WTC11 (cell line): ENCODE results near the gene TDRD3. TPM values are rescaled to one million over a fixed set of nuclear protein-coding genes. Genes with fewer than 3 reads are reported as not detected.

Source experiments
- ATAC-seq: fragments of 200-7000 bp; cut with Tn5 transposase; 2 replicates; pipeline ENCODE4 v1.10.0; 2021; ENCODE audit warnings: mild to moderate bottlenecking, moderate library complexity
- CTCF ChIA-PET: fragments of 300-600 bp; sonication (Branson Sonifier 250); formaldehyde crosslinking; loops from one replicate; lab custom pipeline; 2021; ENCODE audit warnings: antibody characterized with exemption; lab: Charles Lee
- POLR2A ChIA-PET: fragments of 350-600 bp; sonication (Branson Sonifier 250); formaldehyde crosslinking; loops from one replicate; lab custom pipeline; 2021; ENCODE audit warnings: antibody characterized with exemption; lab: Charles Lee
- DNase-seq: peaks from one replicate; pipeline ENCODE4 v3.0.0; 2021; ENCODE audit warnings: low spot score
- H3K27ac Mint-ChIP-seq: 2 replicates; pipeline ENCODE4 v1.8.0; 2021; ENCODE audit warnings: mixed read lengths
- H3K27me3 Mint-ChIP-seq: 2 replicates; pipeline ENCODE4 v1.8.0; 2021; ENCODE audit warnings: low read depth, mild to moderate bottlenecking, moderate library complexity, mixed read lengths
- H3K36me3 Mint-ChIP-seq: 2 replicates; pipeline ENCODE4 v1.8.0; 2021; ENCODE audit warnings: mixed read lengths
- H3K4me1 Mint-ChIP-seq: 2 replicates; pipeline ENCODE4 v1.8.0; 2022; ENCODE audit warnings: mixed read lengths
- H3K4me3 Mint-ChIP-seq: 2 replicates; pipeline ENCODE4 v1.8.0; 2021; ENCODE audit warnings: mild to moderate bottlenecking, moderate library complexity, mixed read lengths
- H3K9me3 Mint-ChIP-seq: 2 replicates; pipeline ENCODE4 v1.8.0; 2021; ENCODE audit warnings: mixed read lengths
- AR ChIP-seq: fragments of 250-450 bp; sonication (Bioruptor Pico); IDR thresholded peaks from 2 replicates; pipeline ENCODE4 v1.9.0; 2021; ENCODE audit warnings: mild to moderate bottlenecking
- ATF1 ChIP-seq: sonication (generic); formaldehyde crosslinking; IDR thresholded peaks from 2 replicates; pipeline ENCODE4 v1.8.1; 2023; ENCODE audit warnings: mild to moderate bottlenecking, moderate library complexity, missing genetic modification reagents
- ERG ChIP-seq: fragments of 250-450 bp; sonication (Bioruptor Pico); IDR thresholded peaks from 2 replicates; pipeline ENCODE4 v1.8.0; 2021; ENCODE audit warnings: mild to moderate bottlenecking
- MLX ChIP-seq: sonication (generic); formaldehyde crosslinking; IDR thresholded peaks from 2 replicates; pipeline ENCODE4 v1.8.1; 2023; ENCODE audit warnings: mild to moderate bottlenecking, missing genetic modification reagents, moderate library complexity
- NFATC4 ChIP-seq: fragments of 250-450 bp; sonication (Bioruptor Pico); IDR thresholded peaks from 2 replicates; pipeline ENCODE4 v1.9.0; 2021; ENCODE audit warnings: mild to moderate bottlenecking
- PRRX2 ChIP-seq: fragments of 250-450 bp; sonication (Bioruptor Pico); IDR thresholded peaks from 2 replicates; pipeline ENCODE4 v1.8.0; 2021; ENCODE audit warnings: mild to moderate bottlenecking
- RELA ChIP-seq: sonication (generic); formaldehyde crosslinking; IDR thresholded peaks from 2 replicates; pipeline ENCODE4 v1.8.1; 2022; ENCODE audit warnings: missing genetic modification reagents, mild to moderate bottlenecking, borderline replicate concordance
- SMAD3 ChIP-seq: sonication (generic); formaldehyde crosslinking; IDR thresholded peaks from 2 replicates; pipeline ENCODE4 v1.8.0; 2022; ENCODE audit warnings: missing genetic modification reagents, mild to moderate bottlenecking, borderline replicate concordance
- SMAD4 ChIP-seq: sonication (generic); formaldehyde crosslinking; IDR thresholded peaks from 2 replicates; pipeline ENCODE4 v1.8.0; 2022; ENCODE audit warnings: mild to moderate bottlenecking, missing genetic modification reagents
- TEAD1 ChIP-seq: sonication (generic); formaldehyde crosslinking; IDR thresholded peaks from 2 replicates; pipeline ENCODE4 v1.8.0; 2022; ENCODE audit warnings: mild to moderate bottlenecking, missing genetic modification reagents
- TP53 ChIP-seq: sonication (generic); formaldehyde crosslinking; IDR thresholded peaks from 2 replicates; pipeline ENCODE4 v1.8.1; 2023; ENCODE audit warnings: mild to moderate bottlenecking, missing genetic modification reagents
- ZNF121 ChIP-seq: sonication (generic); formaldehyde crosslinking; IDR thresholded peaks from 2 replicates; pipeline ENCODE4 v1.8.0; 2023; ENCODE audit warnings: missing genetic modification reagents
- ZNF138 ChIP-seq: sonication (generic); formaldehyde crosslinking; conservative IDR thresholded peaks from 2 replicates; pipeline ENCODE4 v1.8.1; 2022; ENCODE audit warnings: mild to moderate bottlenecking, moderate library complexity, missing genetic modification reagents
- ZNF281 ChIP-seq: sonication (generic); formaldehyde crosslinking; IDR thresholded peaks from 2 replicates; pipeline ENCODE4 v1.8.0; 2023; ENCODE audit warnings: mild to moderate bottlenecking, missing genetic modification reagents
- total RNA-seq: library from RNA; stranded (reverse); gene quantifications from 3 replicates; pipeline ENCODE4 v1.2.3, GENCODE V29; 2021
- TF ChIP-seq, protein P1 (sequence below): sonication (generic); formaldehyde crosslinking; IDR thresholded peaks from 2 replicates; pipeline ENCODE4 v1.8.0; 2022; ENCODE audit warnings: missing genetic modification reagents
- TF ChIP-seq, protein P2 (sequence below): fragments of 250-450 bp; sonication (Bioruptor Pico); IDR thresholded peaks from 2 replicates; pipeline ENCODE4 v1.9.0; 2021; ENCODE audit warnings: moderate library complexity, mild to moderate bottlenecking, inconsistent platforms, borderline replicate concordance
- TF ChIP-seq, protein P3 (sequence below): sonication (generic); formaldehyde crosslinking; IDR thresholded peaks from 2 replicates; pipeline ENCODE4 v1.8.0; 2023; ENCODE audit warnings: missing genetic modification reagents
- TF ChIP-seq, protein P4 (sequence below): sonication (generic); formaldehyde crosslinking; conservative IDR thresholded peaks from 2 replicates; pipeline ENCODE4 v1.8.1; 2023; ENCODE audit warnings: mild to moderate bottlenecking, low read depth, missing genetic modification reagents, moderate library complexity

The TDRD3 gene
- total RNA-seq, 1 experiment from 2014 or later, result 19.5 TPM

DNA sequence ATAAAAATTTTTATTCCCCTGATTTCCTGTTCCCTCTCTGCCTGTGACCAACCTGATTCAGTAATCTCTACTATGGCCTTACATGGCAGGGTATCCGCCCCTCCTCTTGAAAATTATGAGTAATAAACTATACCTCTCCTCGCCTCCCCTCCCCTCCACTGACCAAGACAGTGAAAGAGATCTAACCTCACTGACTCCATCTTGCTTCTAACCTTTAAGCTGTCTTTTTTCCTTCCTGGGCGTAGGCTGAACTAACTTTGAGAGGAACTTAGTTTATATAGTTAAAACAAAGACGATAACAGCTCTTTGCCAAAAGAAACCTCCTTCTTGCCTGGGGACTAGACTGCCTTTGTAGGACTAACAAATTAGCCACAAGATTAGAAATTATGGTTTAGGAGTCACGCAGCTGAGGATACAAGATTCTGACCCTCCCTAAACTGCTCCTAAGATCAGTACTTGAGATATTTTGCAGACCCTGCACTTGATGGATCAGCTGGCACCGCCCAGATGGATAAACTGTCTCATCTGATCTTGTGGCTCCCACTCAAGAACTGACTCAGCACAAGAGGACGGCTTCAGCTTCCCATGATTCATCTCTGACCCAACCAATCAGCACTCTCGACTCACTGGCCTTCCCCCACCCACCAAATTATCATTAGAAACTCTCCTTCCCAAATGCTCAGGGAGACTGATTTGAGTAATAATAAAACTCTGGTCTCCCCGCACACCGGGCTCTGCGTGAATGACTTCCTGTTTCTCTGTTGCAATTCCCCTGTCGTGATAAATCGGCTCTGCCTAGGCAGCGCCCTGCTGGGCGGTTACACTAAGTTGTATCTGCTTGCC lies 187.1 kb downstream of the TDRD3 start (continued):
- TF ChIP-seq, protein P1, sequence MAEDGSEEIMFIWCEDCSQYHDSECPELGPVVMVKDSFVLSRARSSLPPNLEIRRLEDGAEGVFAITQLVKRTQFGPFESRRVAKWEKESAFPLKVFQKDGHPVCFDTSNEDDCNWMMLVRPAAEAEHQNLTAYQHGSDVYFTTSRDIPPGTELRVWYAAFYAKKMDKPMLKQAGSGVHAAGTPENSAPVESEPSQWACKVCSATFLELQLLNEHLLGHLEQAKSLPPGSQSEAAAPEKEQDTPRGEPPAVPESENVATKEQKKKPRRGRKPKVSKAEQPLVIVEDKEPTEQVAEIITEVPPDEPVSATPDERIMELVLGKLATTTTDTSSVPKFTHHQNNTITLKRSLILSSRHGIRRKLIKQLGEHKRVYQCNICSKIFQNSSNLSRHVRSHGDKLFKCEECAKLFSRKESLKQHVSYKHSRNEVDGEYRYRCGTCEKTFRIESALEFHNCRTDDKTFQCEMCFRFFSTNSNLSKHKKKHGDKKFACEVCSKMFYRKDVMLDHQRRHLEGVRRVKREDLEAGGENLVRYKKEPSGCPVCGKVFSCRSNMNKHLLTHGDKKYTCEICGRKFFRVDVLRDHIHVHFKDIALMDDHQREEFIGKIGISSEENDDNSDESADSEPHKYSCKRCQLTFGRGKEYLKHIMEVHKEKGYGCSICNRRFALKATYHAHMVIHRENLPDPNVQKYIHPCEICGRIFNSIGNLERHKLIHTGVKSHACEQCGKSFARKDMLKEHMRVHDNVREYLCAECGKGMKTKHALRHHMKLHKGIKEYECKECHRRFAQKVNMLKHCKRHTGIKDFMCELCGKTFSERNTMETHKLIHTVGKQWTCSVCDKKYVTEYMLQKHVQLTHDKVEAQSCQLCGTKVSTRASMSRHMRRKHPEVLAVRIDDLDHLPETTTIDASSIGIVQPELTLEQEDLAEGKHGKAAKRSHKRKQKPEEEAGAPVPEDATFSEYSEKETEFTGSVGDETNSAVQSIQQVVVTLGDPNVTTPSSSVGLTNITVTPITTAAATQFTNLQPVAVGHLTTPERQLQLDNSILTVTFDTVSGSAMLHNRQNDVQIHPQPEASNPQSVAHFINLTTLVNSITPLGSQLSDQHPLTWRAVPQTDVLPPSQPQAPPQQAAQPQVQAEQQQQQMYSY (CRISPR knock-in tag), result peak; percentile 23; the same call in 1 of the 2 replicates
- TF ChIP-seq RELA (CRISPR knock-in tag), result no peak
- TF ChIP-seq ATF1 (CRISPR knock-in tag), result no peak

DNA sequence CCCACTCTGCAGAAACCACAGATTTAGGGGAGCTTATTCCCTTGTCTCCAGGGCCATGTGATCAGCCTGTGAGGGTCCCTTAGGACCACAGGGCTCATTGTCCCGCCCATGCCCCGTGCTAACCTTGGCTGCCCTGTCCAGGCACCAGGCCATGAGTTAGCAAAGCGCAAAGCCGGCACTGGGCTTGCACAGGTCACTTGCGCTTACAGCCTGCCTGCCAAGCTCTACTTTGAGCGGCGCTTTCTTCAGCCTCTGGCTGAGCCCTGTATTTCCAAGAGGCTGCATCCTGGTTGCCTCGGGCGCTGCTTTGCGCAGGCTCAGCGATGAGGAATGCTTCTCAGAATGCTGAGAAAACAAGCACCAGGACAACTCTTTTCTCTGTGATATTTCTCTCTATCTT lies 188.0 kb downstream of the TDRD3 start:
- peak overlapping the region; percentile 96 for H3K27ac Mint-ChIP-seq
- TF ChIP-seq, protein P2, sequence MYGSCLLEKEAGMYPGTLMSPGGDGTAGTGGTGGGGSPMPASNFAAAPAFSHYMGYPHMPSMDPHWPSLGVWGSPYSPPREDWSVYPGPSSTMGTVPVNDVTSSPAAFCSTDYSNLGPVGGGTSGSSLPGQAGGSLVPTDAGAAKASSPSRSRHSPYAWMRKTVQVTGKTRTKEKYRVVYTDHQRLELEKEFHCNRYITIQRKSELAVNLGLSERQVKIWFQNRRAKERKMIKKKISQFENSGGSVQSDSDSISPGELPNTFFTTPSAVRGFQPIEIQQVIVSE (CRISPR knock-in tag), result no peak
- TF ChIP-seq TEAD1 (CRISPR knock-in tag) (no peak), ZNF281 (no peak), SMAD3 (CRISPR knock-in tag) (no peak), ZNF138 (CRISPR knock-in tag) (no peak), SMAD4 (no peak), AR (no peak), ERG (CRISPR knock-in tag) (peak; percentile 27; the same call in 1 of the 2 replicates), MLX (CRISPR knock-in tag) (no peak), TP53 (CRISPR knock-in tag) (no peak), PRRX2 (CRISPR knock-in tag) (0 out of 2 replicates have a peak, but pooled peaks have one; percentile 35), NFATC4 (no peak), ZNF121 (CRISPR knock-in tag) (peak; percentile 77; the same call in 1 of the 2 replicates)
- TF ChIP-seq, protein P3, sequence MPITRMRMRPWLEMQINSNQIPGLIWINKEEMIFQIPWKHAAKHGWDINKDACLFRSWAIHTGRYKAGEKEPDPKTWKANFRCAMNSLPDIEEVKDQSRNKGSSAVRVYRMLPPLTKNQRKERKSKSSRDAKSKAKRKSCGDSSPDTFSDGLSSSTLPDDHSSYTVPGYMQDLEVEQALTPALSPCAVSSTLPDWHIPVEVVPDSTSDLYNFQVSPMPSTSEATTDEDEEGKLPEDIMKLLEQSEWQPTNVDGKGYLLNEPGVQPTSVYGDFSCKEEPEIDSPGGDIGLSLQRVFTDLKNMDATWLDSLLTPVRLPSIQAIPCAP (CRISPR knock-in tag), result no peak
- TF ChIP-seq, protein P4, sequence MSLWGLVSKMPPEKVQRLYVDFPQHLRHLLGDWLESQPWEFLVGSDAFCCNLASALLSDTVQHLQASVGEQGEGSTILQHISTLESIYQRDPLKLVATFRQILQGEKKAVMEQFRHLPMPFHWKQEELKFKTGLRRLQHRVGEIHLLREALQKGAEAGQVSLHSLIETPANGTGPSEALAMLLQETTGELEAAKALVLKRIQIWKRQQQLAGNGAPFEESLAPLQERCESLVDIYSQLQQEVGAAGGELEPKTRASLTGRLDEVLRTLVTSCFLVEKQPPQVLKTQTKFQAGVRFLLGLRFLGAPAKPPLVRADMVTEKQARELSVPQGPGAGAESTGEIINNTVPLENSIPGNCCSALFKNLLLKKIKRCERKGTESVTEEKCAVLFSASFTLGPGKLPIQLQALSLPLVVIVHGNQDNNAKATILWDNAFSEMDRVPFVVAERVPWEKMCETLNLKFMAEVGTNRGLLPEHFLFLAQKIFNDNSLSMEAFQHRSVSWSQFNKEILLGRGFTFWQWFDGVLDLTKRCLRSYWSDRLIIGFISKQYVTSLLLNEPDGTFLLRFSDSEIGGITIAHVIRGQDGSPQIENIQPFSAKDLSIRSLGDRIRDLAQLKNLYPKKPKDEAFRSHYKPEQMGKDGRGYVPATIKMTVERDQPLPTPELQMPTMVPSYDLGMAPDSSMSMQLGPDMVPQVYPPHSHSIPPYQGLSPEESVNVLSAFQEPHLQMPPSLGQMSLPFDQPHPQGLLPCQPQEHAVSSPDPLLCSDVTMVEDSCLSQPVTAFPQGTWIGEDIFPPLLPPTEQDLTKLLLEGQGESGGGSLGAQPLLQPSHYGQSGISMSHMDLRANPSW (CRISPR knock-in tag), result no peak

More for the DNA sequence above, 188.0 kb downstream of the TDRD3 start:
- ATAC-seq, result peak; percentile 67
- peak; percentile 73 for DNase-seq
- ChIA-PET POLR2A (interaction anchor here (1.5 kb wide), 1 partner anchor 13 kb away, joined by 4 read pairs; no protein-coding TSS in a partner anchor), CTCF (interaction anchor here (1.8 to 1.9 kb wide), 2 partner anchors 12 to 33 kb away, joined by 8 to 11 read pairs; no protein-coding TSS in a partner anchor)
- Mint-ChIP-seq H3K4me1 (peaks cover 53% of the 10 kb centered on the region), H3K27me3 (no peaks in the 10 kb centered on the region; the same call in 1 of the 2 replicates), H3K36me3 (peaks cover 19% of the 10 kb centered on the region), H3K9me3 (peaks cover 21% of the 10 kb centered on the region), H3K4me3 (no peak overlapping the region)
